ENCODE results near the gene KCNH4. TPM values are rescaled to one million over a fixed set of nuclear protein-coding genes. Genes with fewer than 3 reads are reported as not detected.
A peak's percentile ranks its signal among the peaks of the same experiment; 100 is the strongest.

KCNH4 gene
- total and polyA plus RNA-seq, 9 of the 15 experiments (the other 6 are each of a cell fraction or from before 2014, with no cell fraction given), result 0.10 to 1.8 (median 0.50) TPM

- TF ChIP-seq ZNF695 (CRISPR knock-in tag; IDR thresholded peaks at IDR 0.05) (peak; percentile 73; the same call in 1 of the 2 replicates), MAFF (IDR thresholded peaks at IDR 0.05; ENCODE audit: low read length) (no peak), LEF1 (IDR thresholded peaks at IDR 0.05) (no peak), CHD7 (IDR thresholded peaks at IDR 0.05; ENCODE audit: low read depth, low read length) (no peak), HDAC2 (IDR thresholded peaks at IDR 0.05) (no peak), CTBP1 (IDR thresholded peaks at IDR 0.05; ENCODE audit: borderline replicate concordance) (peak; percentile 88), BCOR (IDR thresholded peaks at IDR 0.05) (no peak), ZNF785 (CRISPR knock-in tag; IDR thresholded peaks at IDR 0.05) (no peak), U2AF1 (optimal IDR thresholded peaks at IDR 0.05; ENCODE audit: low read depth, low read length) (peak; percentile 57), UBTF (IDR thresholded peaks at IDR 0.05; ENCODE audit: borderline replicate concordance in 1 of 2, low read depth in 2 of 2, low read length in 2 of 2) (peak in 1 of 2 experiments; percentile 86; a peak in 2 of 4 replicates), HNRNPK (IDR thresholded peaks at IDR 0.05; ENCODE audit: low read depth, low read length, poor library complexity, severe bottlenecking) (no peak), FOXK1 (CRISPR knock-in tag; IDR thresholded peaks at IDR 0.05; ENCODE audit: borderline replicate concordance) (no peak), NFE2L1 (tag; IDR thresholded peaks at IDR 0.05; ENCODE audit: borderline replicate concordance, low read depth) (no peak)
Observed at GRCh38 chr17:42183741-42184711, 3.1 kb upstream of the KCNH4 start (continued).

All from K562 (cell line).